H1 (cell line): ENCODE results near the gene SLC38A1. TPM values are rescaled to one million over a fixed set of nuclear protein-coding genes. Genes with fewer than 3 reads are reported as not detected.

Experiments
- CTCF ChIA-PET: fragments of 300-600 bp; sonication (Branson Sonifier 250); formaldehyde crosslinking; loops from one replicate; lab custom pipeline; 2021; ENCODE audit not compliant: partially characterized antibody; lab: Charles Lee
- POLR2A ChIA-PET: fragments of 300-600 bp; sonication (Branson Sonifier 250); formaldehyde crosslinking; loops from one replicate; lab custom pipeline; 2021; ENCODE audit warnings: inconsistent platforms; ENCODE audit not compliant: partially characterized antibody; lab: Charles Lee
- DNase-seq, 2 experiments: peaks; one replicate each; pipeline versions ENCODE4 v3.0.0 to v3.0.0-alpha.2; 2010 to 2022; ENCODE audit warnings: low spot score in 2 of 2, low read depth in 1 of 2, mixed read lengths in 1 of 2
- FAIRE-seq: peaks from 2 replicates; lab custom pipeline; 2011; peaks lifted over from hg19 to GRCh38; lab: Jason Lieb, UNC
- H2AFZ ChIP-seq: 2 replicates; pipeline ENCODE4 v1.8.1; 2012; ENCODE audit warnings: low read length, inconsistent platforms
- H2AK5ac ChIP-seq: 2 replicates; pipeline ENCODE4 v1.6.1; 2013; ENCODE audit warnings: low read depth, low read length
- H2BK120ac ChIP-seq: replicated peaks from 2 replicates; pipeline ENCODE3; 2013; ENCODE audit warnings: low read depth, low read length, inconsistent platforms
- H2BK12ac ChIP-seq: 2 replicates; pipeline ENCODE4 v1.6.1; 2013; ENCODE audit warnings: low read depth, low read length
- H2BK15ac ChIP-seq: 2 replicates; pipeline ENCODE4 v1.6.1; 2013; ENCODE audit warnings: low read length
- H2BK20ac ChIP-seq: 2 replicates; pipeline ENCODE4 v1.6.1; 2013; ENCODE audit warnings: low read length
- H2BK5ac ChIP-seq: 2 replicates; pipeline ENCODE4 v1.6.1; 2013; ENCODE audit warnings: low read depth, low read length
- H3K14ac ChIP-seq: 2 replicates; pipeline ENCODE4 v1.6.1; 2013; ENCODE audit warnings: inconsistent platforms; ENCODE audit not compliant: insufficient read length
- H3K18ac ChIP-seq: 2 replicates; pipeline ENCODE4 v1.6.1; 2013; ENCODE audit warnings: low read length; ENCODE audit errors: extremely low read depth
- H3K23ac ChIP-seq: 2 replicates; pipeline ENCODE4 v1.6.1; 2013; ENCODE audit warnings: inconsistent platforms; ENCODE audit not compliant: insufficient read length
- H3K23me2 ChIP-seq: 2 replicates; pipeline ENCODE4 v1.6.1; 2013; ENCODE audit warnings: low read depth, low read length
- H3K27ac ChIP-seq: 2 replicates; pipeline ENCODE4 v1.6.1; 2011; ENCODE audit warnings: low read depth, low read length, inconsistent platforms
- H3K27me3 ChIP-seq, 4 experiments: replicated peaks in 1 of 4; 1 replicate in 1 of 4; 2 replicates in 3 of 4; pipeline versions ENCODE4 v1.6.1 to v1.8.1; 2011 to 2013; ENCODE audit warnings: low read length in 3 of 4, mild to moderate bottlenecking in 3 of 4, inconsistent platforms in 2 of 4, mixed read lengths in 2 of 4, moderate library complexity in 1 of 4; ENCODE audit not compliant: control insufficient read depth in 3 of 4, insufficient read depth in 3 of 4; ENCODE audit errors: extremely low read depth in 1 of 4
- H3K36me3 ChIP-seq, 4 experiments: 2 replicates each; pipeline versions ENCODE4 v1.6.1 to v1.8.1; 2011 to 2013; ENCODE audit warnings: mild to moderate bottlenecking in 4 of 4, low read length in 3 of 4, moderate library complexity in 2 of 4, control low read depth in 1 of 4, inconsistent platforms in 1 of 4; ENCODE audit not compliant: insufficient read depth in 4 of 4, control insufficient read depth in 2 of 4
- H3K4ac ChIP-seq: replicated peaks from 2 replicates; pipeline ENCODE3; 2013; ENCODE audit warnings: low read length, low read depth, mixed read lengths, inconsistent platforms; ENCODE audit not compliant: insufficient read length
- H3K4me1 ChIP-seq, 4 experiments: replicated peaks in 1 of 4; 1 replicate in 1 of 4; 2 replicates in 3 of 4; pipeline versions ENCODE4 v1.6.1 to v1.8.1; 2011 to 2013; ENCODE audit warnings: low read length in 3 of 4, inconsistent platforms in 2 of 4, mixed read lengths in 1 of 4; ENCODE audit not compliant: insufficient read depth in 4 of 4, control insufficient read depth in 3 of 4
- H3K4me2 ChIP-seq, 2 experiments: 2 replicates each; pipeline versions ENCODE4 v1.6.1 to v1.8.1; 2011 to 2013; ENCODE audit warnings: low read depth in 2 of 2, low read length in 2 of 2, control low read depth in 1 of 2, inconsistent platforms in 1 of 2, mild to moderate bottlenecking in 1 of 2; ENCODE audit not compliant: insufficient read depth in 1 of 2
- H3K4me3 ChIP-seq, 4 experiments: fragments of 200-600, 300-600 bp in 1 of 4; sonication (generic), shearing (Covaris generic), sonication (Bioruptor Twin) in 1 of 4; 2 replicates each; pipeline versions ENCODE4 v1.5.1 to v1.8.1; 2011 to 2016; ENCODE audit warnings: low read length in 4 of 4, low read depth in 3 of 4, control low read depth in 2 of 4, inconsistent platforms in 2 of 4, mild to moderate bottlenecking in 2 of 4, mixed read lengths in 1 of 4, moderate library complexity in 1 of 4; ENCODE audit not compliant: insufficient read depth in 2 of 4; ENCODE audit errors: extremely low read depth in 1 of 4
- H3K56ac ChIP-seq: replicated peaks from 2 replicates; pipeline ENCODE3; 2013; ENCODE audit warnings: low read depth, mild to moderate bottlenecking, mixed read lengths, low read length, inconsistent platforms; ENCODE audit not compliant: insufficient read length
- H3K79me1 ChIP-seq: 2 replicates; pipeline ENCODE4 v1.6.1; 2013; ENCODE audit warnings: low read depth, low read length, control low read depth
- H3K79me2 ChIP-seq, 2 experiments: 2 replicates each; pipeline versions ENCODE4 v1.6.1 to v1.8.1; 2012 to 2013; ENCODE audit warnings: low read length in 2 of 2, mild to moderate bottlenecking in 2 of 2, inconsistent platforms in 1 of 2; ENCODE audit not compliant: insufficient read depth in 2 of 2, control insufficient read depth in 1 of 2
- H3K9ac ChIP-seq, 4 experiments: replicated peaks in 1 of 4; 1 replicate in 1 of 4; 2 replicates in 3 of 4; pipeline versions ENCODE4 v1.6.1 to v1.8.1; 2011 to 2013; ENCODE audit warnings: low read depth in 3 of 4, low read length in 3 of 4, control low read depth in 2 of 4, mild to moderate bottlenecking in 2 of 4, moderate library complexity in 2 of 4, inconsistent platforms in 1 of 4; ENCODE audit errors: extremely low read depth in 1 of 4
- H3K9me3 ChIP-seq, 2 experiments: 2 replicates each; pipeline versions ENCODE4 v1.6.1 to v1.8.1; 2012 to 2013; ENCODE audit warnings: mild to moderate bottlenecking in 2 of 2, moderate library complexity in 2 of 2, control low read depth in 1 of 2, inconsistent platforms in 1 of 2, low read depth in 1 of 2, low read length in 1 of 2, mixed read lengths in 1 of 2; ENCODE audit not compliant: insufficient read depth in 2 of 2
- H4K20me1 ChIP-seq, 2 experiments: replicated peaks in 1 of 2; 2 replicates each; pipeline versions ENCODE3 to v1.8.1; 2011 to 2013; ENCODE audit warnings: inconsistent platforms in 2 of 2, low read length in 2 of 2, mild to moderate bottlenecking in 1 of 2; ENCODE audit not compliant: insufficient read depth in 2 of 2, control insufficient read depth in 1 of 2
- H4K5ac ChIP-seq: 2 replicates; pipeline ENCODE4 v1.6.1; 2013; ENCODE audit warnings: low read length, low read depth, mixed read lengths, inconsistent platforms; ENCODE audit not compliant: insufficient read length
- H4K8ac ChIP-seq: 2 replicates; pipeline ENCODE4 v1.8.0; 2013; ENCODE audit warnings: mild to moderate bottlenecking, moderate library complexity, low read length, inconsistent platforms; ENCODE audit not compliant: insufficient read depth; ENCODE audit errors: extremely low read depth
- H4K91ac ChIP-seq: replicated peaks from 2 replicates; pipeline ENCODE3; 2013; ENCODE audit warnings: low read length, mixed read lengths, inconsistent platforms; ENCODE audit not compliant: insufficient read length
- CBX5 ChIP-seq: fragments of 300-800, 300-1000 bp; sonication (generic); IDR thresholded peaks from 2 replicates; pipeline ENCODE4 v1.7.1; 2016; ENCODE audit warnings: antibody characterized with exemption, low read length, low read depth
- FOSL1 ChIP-seq: IDR thresholded peaks from 2 replicates; pipeline ENCODE4 v1.6.1; 2011; ENCODE audit warnings: mild to moderate bottlenecking, low read depth, low read length, moderate library complexity; ENCODE audit not compliant: insufficient read depth
- GTF2F1 ChIP-seq: IDR thresholded peaks from 2 replicates; pipeline ENCODE4 v1.6.1; 2012; ENCODE audit warnings: low read depth, low read length, improper control_type of control experiment, borderline replicate concordance
- HDAC2 ChIP-seq, 2 experiments: fragments of 300-600 bp in 1 of 2; sonication (generic) in 1 of 2; IDR thresholded peaks; 2 replicates each; pipeline ENCODE4 v1.6.1; 2011 to 2012; ENCODE audit warnings: low read depth in 2 of 2, low read length in 2 of 2, mild to moderate bottlenecking in 2 of 2, moderate library complexity in 2 of 2, borderline replicate concordance in 1 of 2, inconsistent platforms in 1 of 2
- MAFK ChIP-seq: IDR thresholded peaks from 2 replicates; pipeline ENCODE4 v1.6.1; 2012; ENCODE audit warnings: low read depth, mild to moderate bottlenecking, improper control_type of control experiment, low read length
- SIN3A ChIP-seq, 2 experiments: IDR thresholded peaks in 1 of 2; conservative IDR thresholded peaks in 1 of 2; 2 replicates each; pipeline ENCODE4 v1.6.1; 2011 to 2012; ENCODE audit warnings: low read length in 2 of 2, improper control_type of control experiment in 1 of 2, low read depth in 1 of 2, mild to moderate bottlenecking in 1 of 2
- SP1 ChIP-seq: IDR thresholded peaks from 2 replicates; pipeline ENCODE4 v1.6.1; 2011; ENCODE audit warnings: low read depth, low read length
- WGBS, 2 experiments: shearing (Covaris generic) in 1 of 2; methylation state at CpG; one replicate each; pipeline versions ENCODE4 v1.1.6 to v1.1.7; 2013 to 2015; ENCODE audit warnings: low lambda C conversion rate in 2 of 2, mixed read lengths in 2 of 2, inconsistent platforms in 1 of 2, low coverage in 1 of 2, missing lambda C conversion rate in 1 of 2; ENCODE audit not compliant: insufficient replicate concordance in 2 of 2, insufficient coverage in 1 of 2, insufficient read length in 1 of 2; ENCODE audit errors: extremely low coverage in 1 of 2, missing lambda C conversion rate in 1 of 2; 5-methylcytosine and 5-hydroxymethylcytosine counted together
- polyA plus RNA-seq, 7 experiments: library from polyadenylated mRNA; depleted of rRNA in 3 of 7; stranded (reverse) in 5 of 7; unstranded in 2 of 7; fragments of >200 nt in 5 of 7; fragments of 200-250 nt in 2 of 7; gene quantifications; 1 replicate in 5 of 7; 2 replicates in 1 of 7; 4 replicates in 1 of 7; pipeline versions ENCODE4 v1.2.1 to v1.2.3, GENCODE V29; 2011 to 2013; ENCODE audit warnings: missing spikeins in 2 of 7, mixed read lengths in 2 of 7
- total RNA-seq: library from RNA; stranded (reverse); fragmentation: NEBNext Ultra II Directional; extraction: Animal tissue kit (Norgen Biotek cat#: 25700); gene quantifications from 2 replicates; pipeline ENCODE4 v1.2.1, GENCODE V29; 2021
- TF ChIP-seq, protein P1 (sequence below), 3 experiments: IDR thresholded peaks; 1 replicate in 2 of 3; 2 replicates in 1 of 3; pipeline versions ENCODE4 v1.5.1 to v1.6.1; 2011; ENCODE audit warnings: low read length in 3 of 3, mild to moderate bottlenecking in 3 of 3, inconsistent platforms in 2 of 3, low read depth in 1 of 3, moderate library complexity in 1 of 3; ENCODE audit not compliant: insufficient read depth in 1 of 3; ENCODE audit errors: control extremely low read depth in 1 of 3

The SLC38A1 gene
- total and polyA plus RNA-seq, 2 of the 8 experiments (the other 6 are each of a cell fraction or from before 2014, with no cell fraction given) = 83.4 to 242 TPM

DNA sequence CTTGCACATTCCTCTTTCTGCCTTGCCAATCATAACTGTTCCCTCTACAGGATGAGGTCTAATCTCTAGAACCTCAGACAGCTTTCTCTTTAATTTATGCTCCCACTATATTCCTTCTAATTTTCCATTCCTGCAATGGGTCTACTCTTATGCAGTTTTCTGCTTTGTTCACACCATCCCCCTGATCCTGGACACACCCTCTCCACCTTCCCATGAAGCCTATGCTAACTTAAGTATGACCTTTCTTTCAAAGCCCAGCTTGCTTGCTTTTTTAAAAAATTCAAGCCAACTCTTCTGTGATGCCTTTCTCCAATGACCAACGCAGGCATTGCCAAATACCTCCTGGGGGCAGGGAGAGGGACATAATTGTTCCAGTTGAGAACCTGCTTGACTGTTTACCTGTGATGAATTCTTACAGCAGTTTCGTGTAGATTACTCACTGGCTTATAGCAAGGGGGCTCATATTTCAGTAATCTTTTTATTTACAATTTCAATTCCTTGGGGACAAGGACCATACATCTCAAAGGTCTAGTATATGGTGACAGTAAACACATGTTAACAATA, 7.8 kb downstream of the SLC38A1 start:
- Histone ChIP-seq H3K27me3 (no peaks in the 10 kb centered on the region), H2AK5ac (peak overlapping the region; percentile 57; the same call in 1 of the 2 replicates), H3K23ac (no peak overlapping the region), H3K27ac (peak overlapping the region; percentile 20; the same call in 1 of the 2 replicates), H2BK12ac (peak overlapping the region; percentile 64; the same call in 1 of the 2 replicates), H3K9ac (peak overlapping the region in 1 of 4 experiments; percentile 19; a peak in 1 of 7 replicates), H4K91ac (no peak overlapping the region), H4K5ac (no peak overlapping the region), H2BK20ac (no peak overlapping the region), H3K4me1 (peaks cover 16 to 39% (median 34%) of the 10 kb centered on the region in 4 experiments), H3K79me2 (peaks cover 88 to 100% of the 10 kb centered on the region in 2 experiments), H3K4me3 (peak overlapping the region in 1 of 4 experiments; percentile 41; a peak in 2 of 8 replicates), H4K20me1 (peaks cover 39 to 44% of the 10 kb centered on the region in 2 experiments), H3K56ac (no peak overlapping the region), H3K9me3 (no peaks in the 10 kb centered on the region), H3K4me2 (peak overlapping the region; percentile 59 to 87), H2BK15ac (no peak overlapping the region), H2BK120ac (no peak overlapping the region), H3K23me2 (peaks cover 1% of the 10 kb centered on the region; the same call in 1 of the 2 replicates), H3K36me3 (peaks cover 0 to 3% (median 0%) of the 10 kb centered on the region in 4 experiments; a peak in 3 of 8 replicates), H4K8ac (no peak overlapping the region), H2AFZ (no peak overlapping the region), H3K18ac (no peak overlapping the region), H2BK5ac (0 out of 2 replicates have a peak overlapping the region, but pooled peaks have one; percentile 71), H3K14ac (no peak overlapping the region), H3K79me1 (no peaks in the 10 kb centered on the region; the same call in 1 of the 2 replicates), H3K4ac (no peak overlapping the region)
- FAIRE-seq (no peak), DNase-seq (no peak)
- WGBS, 2 experiments = 22% methylated on average over 2 of the region's 2 CpGs; no CpG with 5 or more reads in 1 of the 2 experiments
- CTCF ChIA-PET = interaction anchor here (1.1 to 2.8 kb wide), 2 partner anchors 9 to 41 kb away, joined by 4 to 7 read pairs; no protein-coding TSS in a partner anchor
- POLR2A ChIA-PET = interaction anchor here (0.8 to 11.4 kb wide), 8 partner anchors 9 to 106 kb away, joined by 3 to 198 read pairs (median 4); partner anchors contain the start of gene SLC38A1
- no peak for TF ChIP-seq SIN3A (conservative IDR thresholded peaks at IDR 0.05 in 1 of 2, IDR thresholded peaks at IDR 0.05 in 1 of 2; ENCODE audit: low read depth in 1 of 2, low read length in 2 of 2)
- TF ChIP-seq FOSL1 = no peak
- TF ChIP-seq GTF2F1 = no peak
- TF ChIP-seq HDAC2 (IDR thresholded peaks at IDR 0.05; ENCODE audit: borderline replicate concordance in 1 of 2, low read depth in 2 of 2, low read length in 2 of 2) = no peak
- TF ChIP-seq CBX5 = no peak
- TF ChIP-seq, protein P1, sequence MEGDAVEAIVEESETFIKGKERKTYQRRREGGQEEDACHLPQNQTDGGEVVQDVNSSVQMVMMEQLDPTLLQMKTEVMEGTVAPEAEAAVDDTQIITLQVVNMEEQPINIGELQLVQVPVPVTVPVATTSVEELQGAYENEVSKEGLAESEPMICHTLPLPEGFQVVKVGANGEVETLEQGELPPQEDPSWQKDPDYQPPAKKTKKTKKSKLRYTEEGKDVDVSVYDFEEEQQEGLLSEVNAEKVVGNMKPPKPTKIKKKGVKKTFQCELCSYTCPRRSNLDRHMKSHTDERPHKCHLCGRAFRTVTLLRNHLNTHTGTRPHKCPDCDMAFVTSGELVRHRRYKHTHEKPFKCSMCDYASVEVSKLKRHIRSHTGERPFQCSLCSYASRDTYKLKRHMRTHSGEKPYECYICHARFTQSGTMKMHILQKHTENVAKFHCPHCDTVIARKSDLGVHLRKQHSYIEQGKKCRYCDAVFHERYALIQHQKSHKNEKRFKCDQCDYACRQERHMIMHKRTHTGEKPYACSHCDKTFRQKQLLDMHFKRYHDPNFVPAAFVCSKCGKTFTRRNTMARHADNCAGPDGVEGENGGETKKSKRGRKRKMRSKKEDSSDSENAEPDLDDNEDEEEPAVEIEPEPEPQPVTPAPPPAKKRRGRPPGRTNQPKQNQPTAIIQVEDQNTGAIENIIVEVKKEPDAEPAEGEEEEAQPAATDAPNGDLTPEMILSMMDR (IDR thresholded peaks at IDR 0.05; ENCODE audit: control extremely low read depth in 1 of 3, insufficient read depth in 1 of 3, low read depth in 1 of 3, low read length in 3 of 3) = no peak
- no peak for TF ChIP-seq MAFK
- no peak for TF ChIP-seq SP1
